PC-3 (cell line): ENCODE measurements around the gene SSH3. TPM values are rescaled to one million over a fixed set of nuclear protein-coding genes. Genes with fewer than 3 reads are reported as not detected.
A peak's percentile ranks its signal among the peaks of the same experiment; 100 is the strongest.

Experiments used
- ATAC-seq: fragments of 200-7000 bp; cut with Tn5 transposase; 2 replicates; pipeline ENCODE4 v1.9.1; 2020; ENCODE audit warnings: mild to moderate bottlenecking, moderate library complexity
- BruUV-seq: library from RNA; stranded (reverse); fragments of 400-500 nt; replicated peaks from 2 replicates; lab custom pipeline; 2021; lab: Mats Ljungman, UMichigan
- CTCF ChIA-PET: fragments of 300-600 bp; sonication (Branson Sonifier 250); formaldehyde crosslinking; loops from one replicate; lab custom pipeline; 2022; ENCODE audit warnings: antibody characterized with exemption; lab: Charles Lee
- POLR2A ChIA-PET: fragments of 300-600 bp; sonication (Branson Sonifier 250); formaldehyde crosslinking; loops from one replicate; lab custom pipeline; 2022; ENCODE audit warnings: antibody characterized with exemption; ENCODE audit not compliant: unreplicated experiment; lab: Charles Lee
- DNase-seq: peaks from one replicate; pipeline ENCODE4 v3.0.0-alpha.2; 2015
- H2AFZ ChIP-seq: fragments of 300-600 bp; sonication (generic); 2 replicates; pipeline ENCODE4 v1.6.0; 2016; ENCODE audit warnings: antibody characterized with exemption, low read length
- H3F3A ChIP-seq: fragments of 300-600 bp; sonication (generic); one replicate; pipeline ENCODE4 v1.6.0; 2017; ENCODE audit warnings: antibody characterized with exemption, low read length, control low read depth, mild to moderate bottlenecking; ENCODE audit not compliant: unreplicated experiment
- H3K27ac ChIP-seq: fragments of 300-600 bp; sonication (generic); 2 replicates; pipeline ENCODE4 v1.5.1; 2016; ENCODE audit warnings: mild to moderate bottlenecking, low read length
- H3K27me3 ChIP-seq: fragments of 300-600 bp; sonication (generic); 2 replicates; pipeline ENCODE4 v1.6.1; 2016; ENCODE audit warnings: low read length, mixed read lengths
- H3K36me3 ChIP-seq: fragments of 300-600 bp; sonication (generic); 2 replicates; pipeline ENCODE4 v1.6.1; 2016; ENCODE audit warnings: low read depth, mixed run types, low read length, mixed read lengths
- H3K4me1 ChIP-seq: fragments of 300-600 bp; sonication (generic); 2 replicates; pipeline ENCODE4 v1.5.1; 2016; ENCODE audit warnings: low read length; ENCODE audit not compliant: insufficient read depth
- H3K4me2 ChIP-seq: fragments of 300-600 bp; sonication (generic); 2 replicates; pipeline ENCODE4 v1.6.0; 2016; ENCODE audit warnings: low read length
- H3K4me3 ChIP-seq: fragments of 300-600 bp; sonication (generic); 2 replicates; pipeline ENCODE4 v1.5.1; 2016; ENCODE audit warnings: mild to moderate bottlenecking, low read length, mixed read lengths
- H3K79me2 ChIP-seq: fragments of 300-600 bp; sonication (generic); 2 replicates; pipeline ENCODE4 v1.6.1; 2017; ENCODE audit warnings: low read length, mixed read lengths
- H3K9ac ChIP-seq: fragments of 300-600 bp; sonication (generic); 2 replicates; pipeline ENCODE4 v1.6.0; 2016; ENCODE audit warnings: mild to moderate bottlenecking, low read length
- H3K9me2 ChIP-seq: fragments of 300-600 bp; sonication (generic); replicated peaks from 2 replicates; pipeline ENCODE4 v1.6.1; 2016; ENCODE audit warnings: mixed run types, low read length, mixed read lengths
- H3K9me3 ChIP-seq: fragments of 300-600 bp; sonication (generic); 2 replicates; pipeline ENCODE4 v1.6.1; 2016; ENCODE audit warnings: low read length, mixed read lengths
- H4K20me1 ChIP-seq: fragments of 300-600 bp; sonication (generic); 2 replicates; pipeline ENCODE4 v1.6.1; 2016; ENCODE audit warnings: low read length, mixed read lengths
- EZH2 ChIP-seq: fragments of 300-600 bp; sonication (generic); IDR thresholded peaks from one replicate; pipeline ENCODE4 v1.6.1; 2017; ENCODE audit warnings: antibody characterized with exemption, mild to moderate bottlenecking, low read length; ENCODE audit not compliant: unreplicated experiment
- EZH2phosphoT487 ChIP-seq: fragments of 300-600 bp; sonication (generic); IDR thresholded peaks from 2 replicates; pipeline ENCODE4 v1.6.1; 2018; ENCODE audit warnings: mild to moderate bottlenecking, antibody characterized with exemption, low read length, borderline replicate concordance
- intact Hi-C: fragments of 100-400 bp; cut with micrococcal nuclease; formaldehyde crosslinking; loops from 2 replicates; pipeline ENCODE4 v1.9.0; 2023
- total RNA-seq: library from RNA; depleted of rRNA; stranded (reverse); fragments of >200 nt; gene quantifications from 2 replicates; pipeline ENCODE4 v1.2.3, GENCODE V29; 2014
- TF ChIP-seq, protein P1 (sequence below): fragments of 300-600 bp; sonication (generic); conservative IDR thresholded peaks from 2 replicates; pipeline ENCODE4 v1.5.1; 2017; ENCODE audit warnings: antibody characterized with exemption, low read depth, mild to moderate bottlenecking, low read length

The SSH3 gene
- total RNA-seq, 1 experiment from 2014 or later: 35.1 TPM

DNA sequence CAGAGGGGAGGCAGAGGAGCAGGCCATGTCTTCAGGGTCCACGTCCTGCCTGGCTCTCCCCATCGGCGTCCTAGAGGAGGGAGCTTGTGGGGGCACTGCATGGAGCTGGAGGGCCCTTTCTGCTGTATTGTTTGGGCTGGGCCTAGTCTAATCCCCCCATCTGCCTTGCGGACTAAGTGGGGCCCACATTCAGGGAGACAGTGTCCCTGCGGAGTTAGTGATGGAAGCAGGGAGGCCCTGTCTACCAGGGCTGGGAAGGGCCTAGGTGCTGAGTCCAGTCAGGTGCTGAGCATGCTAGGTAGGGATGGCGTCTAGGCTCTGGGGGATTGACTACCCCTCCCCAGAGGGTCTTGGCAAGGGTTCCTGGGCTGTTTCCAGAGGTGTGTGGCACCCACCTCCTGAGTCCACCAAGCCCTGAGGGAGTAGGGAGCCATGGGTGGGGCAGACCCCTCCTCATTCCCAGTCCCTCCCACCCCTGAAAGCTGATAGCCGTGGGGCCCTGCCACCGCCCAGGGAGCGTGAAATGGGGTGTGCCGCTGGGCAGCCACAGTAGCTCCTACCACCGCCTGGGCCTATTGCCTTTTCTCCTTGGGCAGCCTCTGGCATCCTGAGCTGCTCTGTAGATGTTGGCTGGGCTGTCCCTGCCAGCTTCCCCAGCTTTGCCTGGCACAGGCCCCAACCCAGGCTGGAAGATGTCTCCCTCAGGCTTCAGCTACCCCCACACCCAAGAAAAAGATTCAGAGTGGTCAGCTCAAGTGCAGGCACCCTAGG is 51.9 kb downstream of the SSH3 start:
- POLR2A ChIA-PET: interaction anchor here (0.6 to 1.8 kb wide), 2 partner anchors 9 to 1663 kb away, joined by 3 to 8 read pairs; no protein-coding TSS in a partner anchor
- no peak for DNase-seq

DNA sequence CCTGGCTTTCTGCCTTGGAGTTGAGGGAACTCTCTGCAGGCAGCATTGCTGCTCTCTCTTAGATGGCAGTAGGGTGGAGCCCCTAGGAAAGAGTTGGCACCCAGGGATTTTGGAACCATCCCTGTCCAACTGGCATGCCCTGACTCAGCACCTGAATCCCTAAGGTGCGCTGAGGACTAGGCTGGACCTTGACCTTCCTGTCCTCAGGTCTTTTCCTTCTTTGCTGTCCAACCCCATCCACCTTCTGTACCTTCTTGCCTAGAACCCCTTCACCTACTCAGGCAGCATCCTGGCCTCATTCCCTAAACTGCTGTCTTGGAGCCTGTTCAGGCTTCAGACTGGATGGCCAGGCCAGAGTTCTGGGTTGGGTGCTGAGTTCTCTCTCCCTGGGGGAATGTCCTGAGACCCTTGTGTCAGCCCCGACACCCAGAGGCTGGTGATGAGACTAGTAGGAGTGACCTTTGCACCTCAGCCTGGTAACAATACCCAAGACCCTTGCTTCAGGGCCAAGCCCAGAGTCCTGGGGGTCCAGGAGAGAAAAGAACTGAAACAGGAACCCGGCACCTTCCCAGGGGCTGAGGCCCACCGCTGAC is 52.6 kb downstream of the SSH3 start:
- H3K9me2 ChIP-seq: no peaks in the 10 kb centered on the region
- H3K4me3 ChIP-seq: no peak overlapping the region
- no peak overlapping the region for H2AFZ ChIP-seq
- intact Hi-C loops: no loop called here
- peaks cover 64% of the 10 kb centered on the region for H3K4me1 ChIP-seq
- H3F3A ChIP-seq: peaks cover 17% of the 10 kb centered on the region
- DNase-seq (no peak), ATAC-seq (no peak)
- TF ChIP-seq, protein P1, sequence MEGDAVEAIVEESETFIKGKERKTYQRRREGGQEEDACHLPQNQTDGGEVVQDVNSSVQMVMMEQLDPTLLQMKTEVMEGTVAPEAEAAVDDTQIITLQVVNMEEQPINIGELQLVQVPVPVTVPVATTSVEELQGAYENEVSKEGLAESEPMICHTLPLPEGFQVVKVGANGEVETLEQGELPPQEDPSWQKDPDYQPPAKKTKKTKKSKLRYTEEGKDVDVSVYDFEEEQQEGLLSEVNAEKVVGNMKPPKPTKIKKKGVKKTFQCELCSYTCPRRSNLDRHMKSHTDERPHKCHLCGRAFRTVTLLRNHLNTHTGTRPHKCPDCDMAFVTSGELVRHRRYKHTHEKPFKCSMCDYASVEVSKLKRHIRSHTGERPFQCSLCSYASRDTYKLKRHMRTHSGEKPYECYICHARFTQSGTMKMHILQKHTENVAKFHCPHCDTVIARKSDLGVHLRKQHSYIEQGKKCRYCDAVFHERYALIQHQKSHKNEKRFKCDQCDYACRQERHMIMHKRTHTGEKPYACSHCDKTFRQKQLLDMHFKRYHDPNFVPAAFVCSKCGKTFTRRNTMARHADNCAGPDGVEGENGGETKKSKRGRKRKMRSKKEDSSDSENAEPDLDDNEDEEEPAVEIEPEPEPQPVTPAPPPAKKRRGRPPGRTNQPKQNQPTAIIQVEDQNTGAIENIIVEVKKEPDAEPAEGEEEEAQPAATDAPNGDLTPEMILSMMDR: no peak
- TF ChIP-seq EZH2: no peak
- TF ChIP-seq EZH2phosphoT487: no peak
- POLR2A ChIA-PET: interaction anchor here (1.8 kb wide), 1 partner anchor 10 kb away, joined by 8 read pairs; no protein-coding TSS in a partner anchor
- CTCF ChIA-PET: interaction anchor here (0.6 to 4.1 kb wide), 3 partner anchors 10 to 27 kb away, joined by 10 to 46 read pairs (median 10); no protein-coding TSS in a partner anchor
- H3K9me3 ChIP-seq: no peaks in the 10 kb centered on the region
- H4K20me1 ChIP-seq: no peaks in the 10 kb centered on the region
- peak overlapping the region; percentile 79 for H3K9ac ChIP-seq
- peaks cover 14% of the 10 kb centered on the region for H3K79me2 ChIP-seq
- BruUV-seq: no TSS peak
- no peaks in the 10 kb centered on the region for H3K36me3 ChIP-seq
- no peaks in the 10 kb centered on the region for H3K27me3 ChIP-seq
- H3K4me2 ChIP-seq: peak overlapping the region; percentile 92
- peak overlapping the region; percentile 93 for H3K27ac ChIP-seq

More for the DNA sequence above, 51.9 kb downstream of the SSH3 start:
- CTCF ChIA-PET: interaction anchor here (0.6 to 4.1 kb wide), 4 partner anchors 9 to 37 kb away, joined by 4 to 46 read pairs (median 10); partner anchors contain the start of gene RAD9A
- H3K79me2 ChIP-seq: peaks cover 14% of the 10 kb centered on the region
- peak overlapping the region; percentile 10; the same call in 1 of the 2 replicates for H3K4me3 ChIP-seq
- H3K9me3 ChIP-seq: no peaks in the 10 kb centered on the region
- intact Hi-C loops: no loop called here
- peak overlapping the region; percentile 79 for H3K9ac ChIP-seq
- no peaks in the 10 kb centered on the region for H3K27me3 ChIP-seq
- no peaks in the 10 kb centered on the region for H3K9me2 ChIP-seq
- H3F3A ChIP-seq: peaks cover 17% of the 10 kb centered on the region
- H3K4me1 ChIP-seq: peaks cover 64% of the 10 kb centered on the region
- peak overlapping the region; percentile 93 for H3K27ac ChIP-seq
- H2AFZ ChIP-seq: no peak overlapping the region
- H3K36me3 ChIP-seq: no peaks in the 10 kb centered on the region
- BruUV-seq: no TSS peak
- TF ChIP-seq EZH2 (no peak), EZH2phosphoT487 (no peak)
- TF ChIP-seq, protein P1: no peak
- peak overlapping the region; percentile 92 for H3K4me2 ChIP-seq
- no peak for ATAC-seq
- no peaks in the 10 kb centered on the region for H4K20me1 ChIP-seq
